Stimulated activated CD4-positive, alpha-beta T cell treated with anti-CD3 and anti-CD28 coated beads, Interleukin-2, amount 100 ng/mL, for 48 hours (primary cell): ENCODE results near the gene NINJ1.

Experiments
- DNase-seq, 2 donors: peaks; one replicate each; pipeline ENCODE4 v3.0.0-alpha.2; 2020

NINJ1 gene

GRCh38 chr9:93159601-93160471 is 25.8 kb upstream of the NINJ1 start:
- DNase-seq: peak; percentile 78 to 80

- DNase-seq: peak; percentile 35 to 40
Measured at GRCh38 chr9:93156475-93157008, 22.5 kb upstream of the NINJ1 start.

DNA sequence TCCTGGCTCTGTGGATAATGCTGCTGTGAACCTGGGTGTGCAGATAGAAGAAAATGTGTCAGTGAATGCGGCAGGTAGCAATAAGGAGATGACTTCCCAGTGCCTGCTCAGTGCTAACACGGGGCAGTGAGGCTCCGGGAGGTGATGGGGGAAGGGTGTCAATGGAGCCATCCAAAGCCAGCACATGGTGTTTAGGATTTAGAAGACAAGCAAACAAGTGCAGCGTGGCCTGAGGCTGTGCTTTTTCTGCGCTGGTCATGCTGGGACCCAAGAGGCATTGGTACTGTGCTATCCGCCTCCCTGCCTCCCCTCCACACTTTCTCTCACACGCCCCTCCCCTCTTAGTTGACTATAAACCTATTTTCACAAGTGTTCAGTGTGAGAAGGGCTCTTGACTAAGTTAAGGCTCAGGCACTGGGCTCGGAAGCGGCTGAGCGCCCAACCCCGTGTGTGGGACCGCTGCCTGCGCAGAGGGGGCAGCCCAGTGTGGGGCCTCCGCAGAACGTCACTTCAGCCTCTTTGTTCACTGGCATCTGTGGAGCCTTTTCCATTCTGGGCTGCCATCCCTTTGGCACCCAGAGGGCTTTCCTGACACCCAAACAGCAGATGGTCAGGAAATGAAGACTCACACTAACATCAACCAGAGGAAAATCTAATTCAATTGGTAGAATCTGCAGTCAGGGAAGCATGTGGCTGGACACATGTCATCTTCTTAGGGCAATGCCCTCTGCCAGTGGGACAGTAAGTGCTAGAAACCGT is 21.8 kb upstream of the NINJ1 start:
- DNase-seq: no peak

GRCh38 chr9:93154293-93154903 is 20.3 kb upstream of the NINJ1 start:
- DNase-seq: peak; percentile 46

GRCh38 chr9:93151097-93151784 is 17.2 kb upstream of the NINJ1 start:
- DNase-seq: no peak

- DNase-seq: no peak
Measured at GRCh38 chr9:93149361-93149760, 15.3 kb upstream of the NINJ1 start.

DNA sequence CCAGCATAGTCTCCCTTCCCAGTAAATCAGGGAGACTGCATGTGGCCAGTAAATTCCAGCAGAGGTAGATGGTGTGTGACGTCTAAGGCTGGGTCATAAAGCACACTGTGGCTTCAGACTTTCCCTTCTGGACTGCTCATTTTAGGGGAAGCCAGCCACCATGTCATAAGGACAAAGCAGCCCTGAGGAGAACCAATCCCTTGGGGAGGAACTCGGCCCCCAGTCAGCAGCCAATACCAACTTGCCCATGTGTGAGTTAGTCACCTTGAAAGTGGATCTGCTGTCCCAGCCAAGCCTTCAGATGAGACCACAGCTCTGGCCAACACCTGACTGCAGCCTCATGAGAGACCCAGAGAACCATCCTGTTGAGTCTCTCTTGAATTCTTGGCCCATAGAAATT is 14.7 kb upstream of the NINJ1 start:
- no peak for DNase-seq

GRCh38 chr9:93147632-93148031 is 13.6 kb upstream of the NINJ1 start:
- no peak for DNase-seq

DNA sequence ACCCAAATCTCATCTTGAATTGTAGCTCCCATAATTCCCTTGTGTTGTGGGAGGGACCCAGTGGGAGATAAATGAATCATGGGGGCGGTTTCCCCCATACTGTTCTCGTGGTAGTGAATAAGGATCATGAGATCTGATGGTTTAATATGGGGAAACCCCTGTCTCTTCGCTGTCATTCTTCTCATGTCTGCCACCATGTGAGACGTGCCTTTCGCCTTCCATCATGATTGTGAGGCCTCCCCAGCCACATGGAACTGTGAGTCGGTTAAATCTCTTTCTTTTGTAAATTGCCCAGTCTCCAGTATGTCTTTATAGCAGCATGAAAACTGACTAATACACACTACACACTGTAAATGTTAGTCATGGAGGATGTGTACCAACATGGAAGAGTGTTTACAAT is 12.6 kb upstream of the NINJ1 start:
- peak in 1 of 2 donors; percentile 32 for DNase-seq

DNA sequence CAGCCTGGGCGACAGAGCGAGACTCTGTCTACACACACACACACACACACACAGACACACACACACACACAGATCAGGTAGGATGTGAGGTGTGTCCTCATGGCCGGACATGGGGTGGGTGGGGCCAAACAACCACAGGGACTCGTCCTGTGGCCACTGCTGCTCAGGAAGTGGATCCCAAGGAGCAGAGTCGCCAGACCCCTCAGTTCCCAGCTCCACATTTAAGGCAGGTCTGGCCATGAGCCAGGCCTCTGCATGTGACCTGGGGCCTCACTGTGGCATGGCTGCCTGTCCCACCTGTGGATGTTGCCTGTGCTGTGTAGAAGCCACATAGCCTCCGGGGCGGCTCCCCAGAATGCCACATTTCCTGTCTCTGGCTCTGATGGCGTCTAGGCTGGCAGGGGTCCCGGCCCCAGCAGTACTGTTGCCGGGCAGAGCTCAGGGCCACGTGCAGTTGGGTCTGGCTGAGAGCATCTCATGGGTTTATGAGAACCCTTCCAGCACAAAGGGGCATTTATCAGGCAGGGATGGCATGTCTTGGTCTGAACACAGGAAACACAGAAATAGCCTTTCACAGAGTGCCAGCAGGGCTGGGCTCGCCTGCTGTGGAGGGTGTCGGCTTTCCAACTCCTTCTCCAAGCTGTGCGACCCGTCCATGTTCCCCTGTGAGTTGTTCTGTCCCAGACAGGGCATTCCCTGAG is 9.9 kb upstream of the NINJ1 start:
- DNase-seq: no peak

GRCh38 chr9:93141771-93142483 is 7.9 kb upstream of the NINJ1 start:
- no peak for DNase-seq

DNA sequence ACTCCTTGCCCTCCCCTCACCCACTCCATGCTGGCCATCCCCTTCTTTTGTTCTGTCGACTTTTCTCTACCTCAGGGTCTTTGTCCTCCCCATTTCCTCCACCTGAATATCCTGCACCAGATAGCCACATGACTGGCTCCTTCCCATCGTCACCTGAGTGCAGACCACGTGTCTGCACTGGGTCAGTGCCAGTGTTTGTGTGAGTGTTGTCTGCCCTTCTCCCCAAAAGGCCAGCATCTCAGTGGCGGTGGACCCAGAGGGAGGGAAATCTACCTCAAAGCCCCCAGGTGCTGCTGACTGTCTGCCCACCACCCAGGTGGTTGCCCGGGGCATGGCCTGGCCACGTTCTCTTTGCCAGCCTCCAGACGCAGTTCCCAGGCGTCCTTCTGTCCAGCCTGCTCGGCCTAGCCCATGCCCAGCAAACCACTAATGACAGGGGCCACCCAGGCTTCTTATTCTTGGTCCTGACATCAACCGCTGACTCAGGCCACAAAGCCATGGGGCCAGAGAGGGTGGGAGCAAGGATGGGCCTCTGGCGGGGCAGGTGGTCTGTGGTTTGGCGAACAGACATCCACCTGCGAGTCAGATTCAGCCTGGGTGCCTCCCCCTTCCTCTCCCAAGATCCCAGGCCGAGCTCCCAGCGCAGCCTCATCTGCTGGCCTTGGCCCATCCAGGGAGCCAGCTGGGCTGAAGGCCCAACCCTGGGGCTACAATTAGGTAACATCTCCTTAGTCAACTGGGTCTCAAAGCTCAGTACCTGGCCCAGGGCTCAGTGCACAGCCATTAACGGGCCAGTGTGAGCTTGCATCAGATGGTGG is 5.5 kb upstream of the NINJ1 start:
- no peak for DNase-seq

DNA sequence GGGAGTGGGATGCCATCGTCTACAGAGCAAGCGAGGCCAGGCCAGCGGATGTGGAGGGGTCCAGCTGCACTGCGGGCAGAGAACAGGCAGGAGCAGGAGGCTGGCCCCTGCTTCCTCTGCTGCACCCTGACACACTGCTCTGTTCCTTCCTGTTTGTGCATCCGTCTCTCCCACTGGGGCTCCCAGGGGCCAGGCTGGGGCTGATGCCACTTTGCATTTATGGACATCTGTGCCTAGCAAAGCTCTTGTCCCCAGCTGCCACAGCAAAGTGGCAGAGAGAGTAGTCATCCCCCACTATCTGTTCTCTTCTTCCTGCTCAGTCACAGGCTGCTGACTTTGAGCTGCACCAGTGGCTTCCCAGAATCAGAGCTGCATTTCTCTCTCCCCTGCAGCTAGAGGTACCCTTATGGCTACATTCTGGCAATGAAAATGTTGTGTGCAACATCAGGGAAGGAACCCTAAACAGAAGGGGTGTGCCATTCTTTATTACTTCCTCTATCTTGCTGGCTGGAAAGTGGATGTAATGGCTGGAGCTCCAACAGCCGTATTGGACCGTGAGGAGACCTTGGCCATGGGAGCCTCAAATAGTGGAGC is 4.2 kb upstream of the NINJ1 start:
- DNase-seq: no peak

GRCh38 chr9:93137362-93137761 is 3.3 kb upstream of the NINJ1 start:
- DNase-seq: no peak

DNA sequence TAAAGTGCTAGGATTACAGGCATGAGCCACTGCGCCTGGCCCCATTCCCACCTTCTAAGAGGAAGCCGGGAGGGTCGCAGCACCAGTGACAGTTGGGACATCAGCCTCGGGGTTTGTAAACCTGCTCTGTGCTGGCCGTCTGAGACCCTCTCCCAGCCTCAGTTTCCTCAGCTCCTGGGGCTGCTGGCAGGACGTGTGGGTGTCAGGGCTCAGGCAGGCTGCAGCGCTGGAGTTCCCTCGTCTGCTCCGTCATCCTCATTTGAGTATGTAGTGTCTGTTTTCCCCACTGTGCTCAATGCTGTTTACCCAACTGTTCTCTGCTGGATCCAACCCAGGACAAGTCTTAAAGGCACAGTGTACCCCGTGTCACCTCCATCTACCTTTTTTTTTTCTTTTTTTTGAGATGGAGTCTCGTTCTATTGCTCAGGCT is 2.0 kb upstream of the NINJ1 start:
- no peak for DNase-seq

DNA sequence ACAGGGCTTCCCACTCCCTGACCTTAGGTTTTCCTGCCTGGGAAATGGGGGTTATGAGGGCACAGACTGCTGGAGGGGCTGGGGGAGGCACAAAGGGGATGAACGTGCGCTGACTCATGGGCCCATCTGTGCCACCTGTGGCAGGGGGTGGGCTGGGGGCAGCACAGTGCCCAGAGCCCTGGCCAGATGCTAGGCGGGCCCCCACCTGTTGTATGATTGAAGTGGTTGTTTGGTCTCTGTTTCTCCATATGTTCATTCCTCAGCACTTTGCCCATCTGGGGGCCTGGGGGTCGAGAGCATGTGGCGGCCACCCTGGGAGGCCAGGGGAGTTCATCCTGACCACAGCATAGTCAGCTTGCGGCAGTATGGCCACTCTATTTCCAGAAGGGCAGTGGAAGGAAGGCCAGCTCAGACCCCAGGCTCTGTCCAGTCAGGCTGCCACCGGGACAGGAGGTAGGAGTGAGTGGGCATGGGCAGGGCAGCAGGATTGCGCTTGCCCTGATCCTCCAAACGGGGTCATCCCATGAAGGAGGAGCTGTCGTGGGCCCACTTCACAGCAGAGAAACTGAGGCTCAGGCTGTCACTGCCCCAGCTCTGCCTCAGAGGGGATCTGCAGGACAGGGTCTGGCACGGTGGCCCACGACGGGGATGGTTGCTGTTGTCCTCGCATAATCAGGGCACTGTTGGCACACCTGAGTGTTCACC is 841 bp upstream of the NINJ1 start:
- no peak for DNase-seq

GRCh38 chr9:93133681-93134014 is 403 bp downstream of the NINJ1 start:
- DNase-seq: peak; percentile 39 to 43

GRCh38 chr9:93132946-93133680 is 938 bp downstream of the NINJ1 start:
- no peak for DNase-seq
